C4-2B (cell line): ENCODE measurements around the gene LYPD6.

Source experiments
- ZFX ChIP-seq: fragments of 450-650 bp; IDR thresholded peaks from 2 replicates; pipeline ENCODE4 v1.6.1; 2017
- TF ChIP-seq, protein P1 (sequence below): fragments of 450-650 bp; conservative IDR thresholded peaks from 2 replicates; pipeline ENCODE4 v1.5.1; 2017; ENCODE audit warnings: mild to moderate bottlenecking

GRCh38 chr2:149375801-149376361 lies 45.5 kb downstream of the LYPD6 start:
- TF ChIP-seq, protein P1, sequence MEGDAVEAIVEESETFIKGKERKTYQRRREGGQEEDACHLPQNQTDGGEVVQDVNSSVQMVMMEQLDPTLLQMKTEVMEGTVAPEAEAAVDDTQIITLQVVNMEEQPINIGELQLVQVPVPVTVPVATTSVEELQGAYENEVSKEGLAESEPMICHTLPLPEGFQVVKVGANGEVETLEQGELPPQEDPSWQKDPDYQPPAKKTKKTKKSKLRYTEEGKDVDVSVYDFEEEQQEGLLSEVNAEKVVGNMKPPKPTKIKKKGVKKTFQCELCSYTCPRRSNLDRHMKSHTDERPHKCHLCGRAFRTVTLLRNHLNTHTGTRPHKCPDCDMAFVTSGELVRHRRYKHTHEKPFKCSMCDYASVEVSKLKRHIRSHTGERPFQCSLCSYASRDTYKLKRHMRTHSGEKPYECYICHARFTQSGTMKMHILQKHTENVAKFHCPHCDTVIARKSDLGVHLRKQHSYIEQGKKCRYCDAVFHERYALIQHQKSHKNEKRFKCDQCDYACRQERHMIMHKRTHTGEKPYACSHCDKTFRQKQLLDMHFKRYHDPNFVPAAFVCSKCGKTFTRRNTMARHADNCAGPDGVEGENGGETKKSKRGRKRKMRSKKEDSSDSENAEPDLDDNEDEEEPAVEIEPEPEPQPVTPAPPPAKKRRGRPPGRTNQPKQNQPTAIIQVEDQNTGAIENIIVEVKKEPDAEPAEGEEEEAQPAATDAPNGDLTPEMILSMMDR = no peak
- TF ChIP-seq ZFX = no peak
